ENCODE results near the gene KCNQ1. TPM values are rescaled to one million over a fixed set of nuclear protein-coding genes. Genes with fewer than 3 reads are reported as not detected.
"Not testable (repeated sequence)": the region's sequence is repeated elsewhere in the genome, so short reads cannot be mapped to it uniquely, and the experiment has no call there.

KCNQ1 gene
- total RNA-seq, 1 experiment from 2014 or later, result not detected

GRCh38 chr11:2474059-2474901 lies 29.5 kb downstream of the KCNQ1 start:
- Histone ChIP-seq H3K27me3 (no peaks in the 10 kb centered on the region), H3K9me3 (replicated peaks) (no peaks in the 10 kb centered on the region), H3K27ac (peak overlapping the region; percentile 17; the same call in 1 of the 2 replicates), H3K36me3 (no peaks in the 10 kb centered on the region), H3K4me3 (no peak overlapping the region), H3K4me1 (peaks cover 9% of the 10 kb centered on the region; the same call in 1 of the 2 replicates)
- DNase-seq, result peak; percentile 43 to 66

GRCh38 chr11:2475136-2475918 lies 30.5 kb downstream of the KCNQ1 start:
- peaks cover 9% of the 10 kb centered on the region; the same call in 1 of the 2 replicates for H3K4me1 ChIP-seq
- no peaks in the 10 kb centered on the region for H3K9me3 ChIP-seq (replicated peaks)
- DNase-seq, result peak in 1 of 2 experiments; percentile 60
- no peak overlapping the region for H3K4me3 ChIP-seq
- no peaks in the 10 kb centered on the region for H3K36me3 ChIP-seq
- H3K27ac ChIP-seq, result peak overlapping the region; percentile 17; the same call in 1 of the 2 replicates
- H3K27me3 ChIP-seq, result no peaks in the 10 kb centered on the region

- Histone ChIP-seq H3K27ac (no peak overlapping the region), H3K36me3 (no peaks in the 10 kb centered on the region), H3K4me3 (no peak overlapping the region), H3K4me1 (peaks cover 9% of the 10 kb centered on the region; the same call in 1 of the 2 replicates), H3K9me3 (replicated peaks) (no peaks in the 10 kb centered on the region), H3K27me3 (no peaks in the 10 kb centered on the region)
- DNase-seq, result no peak
These were observed 32.4 kb downstream of the KCNQ1 start for GRCh38 chr11:2477254-2477653.

- no peak for DNase-seq
- H3K4me1 ChIP-seq, result peaks cover 9% of the 10 kb centered on the region; the same call in 1 of the 2 replicates
- no peak overlapping the region for H3K27ac ChIP-seq
- H3K27me3 ChIP-seq, result no peaks in the 10 kb centered on the region
- no peaks in the 10 kb centered on the region for H3K9me3 ChIP-seq (replicated peaks)
- H3K4me3 ChIP-seq, result no peak overlapping the region
- H3K36me3 ChIP-seq, result no peaks in the 10 kb centered on the region
These were observed 33.1 kb downstream of the KCNQ1 start for GRCh38 chr11:2477936-2478335.

- not testable (repeated sequence) for H3K36me3 ChIP-seq; H3K9me3 ChIP-seq (replicated peaks); H3K4me1 ChIP-seq; H3K27ac ChIP-seq; H3K4me3 ChIP-seq; DNase-seq; H3K27me3 ChIP-seq
These were observed 35.5 kb downstream of the KCNQ1 start for GRCh38 chr11:2480067-2480873.

GRCh38 chr11:2480874-2481220 lies 36.0 kb downstream of the KCNQ1 start:
- H3K27ac ChIP-seq, result no peak overlapping the region
- no peaks in the 10 kb centered on the region for H3K36me3 ChIP-seq

GRCh38 chr11:2481253-2481652 lies 36.4 kb downstream of the KCNQ1 start:
- Histone ChIP-seq H3K36me3 (no peaks in the 10 kb centered on the region), H3K4me3 (no peak overlapping the region), H3K4me1 (no peaks in the 10 kb centered on the region), H3K27me3 (0 out of 2 replicates have a peak, but pooled peaks cover 3% of the 10 kb centered on the region), H3K9me3 (replicated peaks) (peaks cover 4% of the 10 kb centered on the region; the same call in 1 of the 2 replicates), H3K27ac (no peak overlapping the region)
- DNase-seq, result no peak

More at GRCh38 chr11:2480874-2481220, 36.0 kb downstream of the KCNQ1 start:
- Histone ChIP-seq H3K9me3 (replicated peaks) (peaks cover 4% of the 10 kb centered on the region; the same call in 1 of the 2 replicates), H3K4me3 (no peak overlapping the region), H3K27me3 (0 out of 2 replicates have a peak, but pooled peaks cover 3% of the 10 kb centered on the region), H3K4me1 (no peaks in the 10 kb centered on the region)
- DNase-seq, result no peak

GRCh38 chr11:2482204-2482603 lies 37.4 kb downstream of the KCNQ1 start:
- H3K27ac ChIP-seq, result no peak overlapping the region
- H3K4me3 ChIP-seq, result no peak overlapping the region
- DNase-seq, result no peak
- H3K27me3 ChIP-seq, result 0 out of 2 replicates have a peak, but pooled peaks cover 3% of the 10 kb centered on the region
- no peaks in the 10 kb centered on the region for H3K36me3 ChIP-seq
- no peaks in the 10 kb centered on the region for H3K4me1 ChIP-seq
- H3K9me3 ChIP-seq (replicated peaks), result peaks cover 4% of the 10 kb centered on the region; the same call in 1 of the 2 replicates

GRCh38 chr11:2482745-2483144 lies 37.9 kb downstream of the KCNQ1 start:
- H3K27me3 ChIP-seq, result 0 out of 2 replicates have a peak, but pooled peaks cover 3% of the 10 kb centered on the region
- H3K27ac ChIP-seq, result no peak overlapping the region
- no peaks in the 10 kb centered on the region for H3K4me1 ChIP-seq
- no peak for DNase-seq
- H3K9me3 ChIP-seq (replicated peaks), result peaks cover 4% of the 10 kb centered on the region; the same call in 1 of the 2 replicates
- no peaks in the 10 kb centered on the region for H3K36me3 ChIP-seq
- H3K4me3 ChIP-seq, result no peak overlapping the region

- no peak for DNase-seq
- H3K4me1 ChIP-seq, result no peaks in the 10 kb centered on the region
These were observed 38.6 kb downstream of the KCNQ1 start for GRCh38 chr11:2483426-2483825.

GRCh38 chr11:2484576-2485125 lies 39.8 kb downstream of the KCNQ1 start:
- Histone ChIP-seq H3K36me3 (no peaks in the 10 kb centered on the region), H3K4me1 (no peaks in the 10 kb centered on the region), H3K27ac (no peak overlapping the region), H3K27me3 (0 out of 2 replicates have a peak, but pooled peaks cover 3% of the 10 kb centered on the region), H3K9me3 (replicated peaks) (peaks cover 4% of the 10 kb centered on the region; the same call in 1 of the 2 replicates), H3K4me3 (no peak overlapping the region)
- DNase-seq, result no peak

More at GRCh38 chr11:2483426-2483825, 38.6 kb downstream of the KCNQ1 start:
- H3K9me3 ChIP-seq (replicated peaks), result peaks cover 4% of the 10 kb centered on the region; the same call in 1 of the 2 replicates
- H3K27me3 ChIP-seq, result 0 out of 2 replicates have a peak, but pooled peaks cover 3% of the 10 kb centered on the region
- H3K36me3 ChIP-seq, result no peaks in the 10 kb centered on the region
- no peak overlapping the region for H3K27ac ChIP-seq
- H3K4me3 ChIP-seq, result no peak overlapping the region

- 0 out of 2 replicates have a peak, but pooled peaks cover 3% of the 10 kb centered on the region for H3K27me3 ChIP-seq
- H3K9me3 ChIP-seq (replicated peaks), result peaks cover 4% of the 10 kb centered on the region; the same call in 1 of the 2 replicates
- no peak for DNase-seq
- H3K27ac ChIP-seq, result no peak overlapping the region
- no peaks in the 10 kb centered on the region for H3K36me3 ChIP-seq
- H3K4me3 ChIP-seq, result no peak overlapping the region
- H3K4me1 ChIP-seq, result no peaks in the 10 kb centered on the region
These were observed 43.2 kb downstream of the KCNQ1 start for GRCh38 chr11:2488004-2488403.

GRCh38 chr11:2489083-2489482 lies 44.3 kb downstream of the KCNQ1 start:
- Histone ChIP-seq H3K36me3 (no peaks in the 10 kb centered on the region), H3K9me3 (replicated peaks) (peaks cover 4% of the 10 kb centered on the region; the same call in 1 of the 2 replicates), H3K27ac (no peak overlapping the region), H3K27me3 (no peaks in the 10 kb centered on the region), H3K4me3 (no peak overlapping the region), H3K4me1 (no peaks in the 10 kb centered on the region)
- no peak for DNase-seq

- DNase-seq, result not testable (repeated sequence)
These were observed 53.1 kb downstream of the KCNQ1 start for GRCh38 chr11:2497951-2498350.

More at GRCh38 chr11:2497951-2498350, 53.1 kb downstream of the KCNQ1 start:
- not testable (repeated sequence) for H3K4me1 ChIP-seq; H3K9me3 ChIP-seq (replicated peaks); H3K27ac ChIP-seq; H3K36me3 ChIP-seq; H3K4me3 ChIP-seq; H3K27me3 ChIP-seq
